Vagina (tissue), 2 donors: ENCODE measurements around the gene DLL1.

Experiments used
- CTCF ChIP-seq, 3 experiments: fragments of 450-650 bp in 2 of 3; fragments of 200-600 bp in 1 of 3; sonication (generic) in 1 of 3; IDR thresholded peaks; one replicate each; pipeline ENCODE4 v1.5.1; 2017 to 2019; ENCODE audit warnings: antibody characterized with exemption in 3 of 3, mild to moderate bottlenecking in 2 of 3, moderate library complexity in 2 of 3
- POLR2A ChIP-seq, 2 donors: fragments of 450-650 bp; IDR thresholded peaks; one replicate each; pipeline ENCODE4 v1.6.1; 2017; ENCODE audit warnings: antibody characterized with exemption in 2 of 2, mild to moderate bottlenecking in 2 of 2, moderate library complexity in 2 of 2

- no peak for TF ChIP-seq CTCF (IDR thresholded peaks at IDR 0.05)
- TF ChIP-seq POLR2A (IDR thresholded peaks at IDR 0.05) = no peak
These were observed 26.8 kb downstream of the DLL1 start for GRCh38 chr6:170264086-170264485.
